OCI-LY3 (cell line): ENCODE measurements around the gene NEK10.

Experiments used
- CTCF ChIP-seq: fragments of 200-600, 300-600 bp; sonication (generic); IDR thresholded peaks from 2 replicates; pipeline ENCODE4 v1.5.1; 2014; ENCODE audit warnings: antibody characterized with exemption, low read length, low read depth
- EZH2phosphoT487 ChIP-seq: fragments of 200-600 bp; shearing (Covaris generic); IDR thresholded peaks from 2 replicates; pipeline ENCODE4 v1.6.1; 2018; ENCODE audit warnings: antibody characterized with exemption, mixed run types, low read depth

- TF ChIP-seq CTCF (no peak), EZH2phosphoT487 (no peak)
Measured at GRCh38 chr3:27385504-27385903, 16.3 kb upstream of the NEK10 start.
